Measurements from ENCODE around the gene FST. TPM values are rescaled to one million over a fixed set of nuclear protein-coding genes. Genes with fewer than 3 reads are reported as not detected.

FST gene
- total and polyA plus RNA-seq, 10 of the 15 experiments (the other 5 are each of a cell fraction or from before 2014, with no cell fraction given): 0.23 TPM; not detected in 9

GRCh38 chr5:53479045-53479589, 1.3 kb upstream of the FST start:
- no peak for ATAC-seq
- H3K4me1 ChIP-seq (ENCODE audit: control insufficient read depth, insufficient read depth, low read length): peaks cover 8% of the 10 kb centered on the region
- no peak for DNase-seq (ENCODE audit: low read depth, low spot score)
- 5% methylated on average over 14 of the region's 15 CpGs for WGBS (ENCODE audit: insufficient coverage, insufficient replicate concordance, low lambda C conversion rate, missing lambda C conversion rate)
- H3K4me2 ChIP-seq (ENCODE audit: control insufficient read depth, insufficient read depth): peak overlapping the region; percentile 77
- peaks cover 4 to 22% of the 10 kb centered on the region in 2 experiments for H3K27me3 ChIP-seq (replicated peaks in 1 of 2; ENCODE audit: control insufficient read depth in 2 of 2, insufficient read depth in 2 of 2, low read length in 1 of 2)
- no TSS peak for BruUV-seq (replicated peaks)
- in situ Hi-C loops (cut with MboI) (no loop called here), intact Hi-C loops (cut with micrococcal nuclease; ENCODE audit: unreplicated experiment) (loop anchor here (5.0 kb wide), 1 partner anchor 513 kb away; no protein-coding TSS in a partner anchor)
- no peaks in the 10 kb centered on the region for H3K9me3 ChIP-seq (replicated peaks; ENCODE audit: control insufficient read depth, insufficient read depth, low read length)
- no peaks in the 10 kb centered on the region for H3K36me3 ChIP-seq (ENCODE audit: control insufficient read depth in 2 of 2, insufficient read depth in 2 of 2, low read length in 1 of 2)
- no peak for FAIRE-seq
- no peak overlapping the region for H3K9ac ChIP-seq (ENCODE audit: control insufficient read depth, insufficient read depth, low read length)
- ChIA-PET POLR2A (no interaction called here), RAD21 (ENCODE audit: unreplicated experiment) (no interaction called here), CTCF (interaction anchor here (5.9 kb wide), 1 partner anchor 755 kb away, joined by 38 read pairs; no protein-coding TSS in a partner anchor), SMC1A (ENCODE audit: uncharacterized antibody, unreplicated experiment) (interaction anchor here (1.5 kb wide), 1 partner anchor 750 kb away, joined by 5 read pairs; no protein-coding TSS in a partner anchor)
- no peaks in the 10 kb centered on the region for H3K79me2 ChIP-seq (ENCODE audit: control insufficient read depth, insufficient read depth, low read length)
- no peak overlapping the region for H3K27ac ChIP-seq (ENCODE audit: control insufficient read depth, insufficient read depth)
- no peak overlapping the region for H2AFZ ChIP-seq (ENCODE audit: control insufficient read depth, low read depth, low read length)
- peak overlapping the region; percentile 63 for H3K4me3 ChIP-seq
- TF ChIP-seq EZH2 (IDR thresholded peaks at IDR 0.05; ENCODE audit: borderline replicate concordance, control insufficient read depth, low read depth, low read length): peak; percentile 89; the same call in 1 of the 2 replicates
- no peak for TF ChIP-seq ZNF207 (IDR thresholded peaks at IDR 0.05; ENCODE audit: borderline replicate concordance)
- H4K20me1 ChIP-seq (ENCODE audit: control insufficient read depth, insufficient read depth): no peaks in the 10 kb centered on the region

GRCh38 chr5:53479590-53480415, 626 bp upstream of the FST start:
- BruUV-seq (replicated peaks): no TSS peak
- SMC1A ChIA-PET (ENCODE audit: uncharacterized antibody, unreplicated experiment): no interaction called here
- H3K4me3 ChIP-seq: peak overlapping the region; percentile 63
- H3K36me3 ChIP-seq (ENCODE audit: control insufficient read depth in 2 of 2, insufficient read depth in 2 of 2, low read length in 1 of 2): no peaks in the 10 kb centered on the region
- peaks cover 4 to 19% of the 10 kb centered on the region in 2 experiments for H3K27me3 ChIP-seq (replicated peaks in 1 of 2; ENCODE audit: control insufficient read depth in 2 of 2, insufficient read depth in 2 of 2, low read length in 1 of 2)
- TF ChIP-seq SUZ12 (IDR thresholded peaks at IDR 0.05; ENCODE audit: unreplicated experiment) (peak; percentile 83), NFYB (IDR thresholded peaks at IDR 0.05; ENCODE audit: insufficient read depth, low read depth, low read length) (no peak), TAF1 (IDR thresholded peaks at IDR 0.05; ENCODE audit: borderline replicate concordance, low read depth, low read length) (no peak), EGR1 (IDR thresholded peaks at IDR 0.05; ENCODE audit: borderline replicate concordance in 1 of 2, low read depth in 2 of 2, low read length in 2 of 2) (0 out of 3 replicates have a peak, but pooled peaks of 1 of the 2 experiments have one; percentile 13)
- TF ChIP-seq, protein P1, sequence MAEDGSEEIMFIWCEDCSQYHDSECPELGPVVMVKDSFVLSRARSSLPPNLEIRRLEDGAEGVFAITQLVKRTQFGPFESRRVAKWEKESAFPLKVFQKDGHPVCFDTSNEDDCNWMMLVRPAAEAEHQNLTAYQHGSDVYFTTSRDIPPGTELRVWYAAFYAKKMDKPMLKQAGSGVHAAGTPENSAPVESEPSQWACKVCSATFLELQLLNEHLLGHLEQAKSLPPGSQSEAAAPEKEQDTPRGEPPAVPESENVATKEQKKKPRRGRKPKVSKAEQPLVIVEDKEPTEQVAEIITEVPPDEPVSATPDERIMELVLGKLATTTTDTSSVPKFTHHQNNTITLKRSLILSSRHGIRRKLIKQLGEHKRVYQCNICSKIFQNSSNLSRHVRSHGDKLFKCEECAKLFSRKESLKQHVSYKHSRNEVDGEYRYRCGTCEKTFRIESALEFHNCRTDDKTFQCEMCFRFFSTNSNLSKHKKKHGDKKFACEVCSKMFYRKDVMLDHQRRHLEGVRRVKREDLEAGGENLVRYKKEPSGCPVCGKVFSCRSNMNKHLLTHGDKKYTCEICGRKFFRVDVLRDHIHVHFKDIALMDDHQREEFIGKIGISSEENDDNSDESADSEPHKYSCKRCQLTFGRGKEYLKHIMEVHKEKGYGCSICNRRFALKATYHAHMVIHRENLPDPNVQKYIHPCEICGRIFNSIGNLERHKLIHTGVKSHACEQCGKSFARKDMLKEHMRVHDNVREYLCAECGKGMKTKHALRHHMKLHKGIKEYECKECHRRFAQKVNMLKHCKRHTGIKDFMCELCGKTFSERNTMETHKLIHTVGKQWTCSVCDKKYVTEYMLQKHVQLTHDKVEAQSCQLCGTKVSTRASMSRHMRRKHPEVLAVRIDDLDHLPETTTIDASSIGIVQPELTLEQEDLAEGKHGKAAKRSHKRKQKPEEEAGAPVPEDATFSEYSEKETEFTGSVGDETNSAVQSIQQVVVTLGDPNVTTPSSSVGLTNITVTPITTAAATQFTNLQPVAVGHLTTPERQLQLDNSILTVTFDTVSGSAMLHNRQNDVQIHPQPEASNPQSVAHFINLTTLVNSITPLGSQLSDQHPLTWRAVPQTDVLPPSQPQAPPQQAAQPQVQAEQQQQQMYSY (CRISPR knock-in tag; IDR thresholded peaks at IDR 0.05): no peak
- RAD21 ChIA-PET (ENCODE audit: unreplicated experiment): no interaction called here
- FAIRE-seq (no peak), DNase-seq (ENCODE audit: low read depth, low spot score) (no peak), ATAC-seq (peak; percentile 20)
- POLR2A ChIA-PET: no interaction called here
- no peaks in the 10 kb centered on the region for H3K9me3 ChIP-seq (replicated peaks; ENCODE audit: control insufficient read depth, insufficient read depth, low read length)
- no peak overlapping the region for H3K27ac ChIP-seq (ENCODE audit: control insufficient read depth, insufficient read depth)
- H3K4me2 ChIP-seq (ENCODE audit: control insufficient read depth, insufficient read depth): peak overlapping the region; percentile 77
- H3K4me1 ChIP-seq (ENCODE audit: control insufficient read depth, insufficient read depth, low read length): peaks cover 8% of the 10 kb centered on the region
- in situ Hi-C loops (cut with MboI) (loop anchor here (5.0 kb wide), 1 partner anchor 747 kb away; no protein-coding TSS in a partner anchor), intact Hi-C loops (cut with micrococcal nuclease; ENCODE audit: unreplicated experiment) (loop anchor here (5.0 kb wide), 3 partner anchors 82 to 937 kb away; partner anchors contain the start of gene NDUFS4)
- no peak overlapping the region for H2AFZ ChIP-seq (ENCODE audit: control insufficient read depth, low read depth, low read length)
- no peak overlapping the region for H3K9ac ChIP-seq (ENCODE audit: control insufficient read depth, insufficient read depth, low read length)
- H3K79me2 ChIP-seq (ENCODE audit: control insufficient read depth, insufficient read depth, low read length): no peaks in the 10 kb centered on the region
- 1% methylated on average over 55 of the region's 81 CpGs for WGBS (ENCODE audit: insufficient coverage, insufficient replicate concordance, low lambda C conversion rate, missing lambda C conversion rate)
- CTCF ChIA-PET: interaction anchor here (2.2 to 5.9 kb wide), 2 partner anchors 749 to 755 kb away, joined by 14 to 38 read pairs; no protein-coding TSS in a partner anchor
- no peaks in the 10 kb centered on the region for H4K20me1 ChIP-seq (ENCODE audit: control insufficient read depth, insufficient read depth)

All from GM12878 (cell line).